Stimulated activated CD4-positive, alpha-beta T cell treated with anti-CD3 and anti-CD28 coated beads, Interleukin-2, amount 100 ng/mL, for 4 hours (primary cell): Measurements from ENCODE around the gene MECR.
"Not testable (repeated sequence)": the region's sequence is repeated elsewhere in the genome, so short reads cannot be mapped to it uniquely, and the experiment has no call there.

Experiments
- DNase-seq: peaks from one replicate; pipeline ENCODE4 v3.0.0-alpha.2; 2020; ENCODE audit warnings: low read depth

The MECR gene

DNA sequence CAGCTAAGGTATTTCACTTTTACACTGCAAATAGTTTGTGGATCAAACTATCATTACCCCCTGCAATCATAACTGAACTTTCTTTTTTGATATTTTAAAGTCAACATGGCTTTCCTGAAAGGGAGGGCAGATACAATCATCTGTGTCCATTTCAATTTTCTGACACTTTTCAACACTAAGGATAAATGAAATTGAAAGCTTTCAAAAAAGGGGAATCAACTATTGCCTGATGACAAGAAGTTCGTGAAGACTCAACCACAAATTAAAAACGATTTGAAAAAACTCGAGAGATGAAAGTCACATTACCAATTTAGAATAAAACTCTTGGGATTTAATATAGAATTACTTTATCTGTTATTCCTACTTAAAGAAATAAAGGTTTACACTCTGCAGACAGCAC, 60.8 kb downstream of the MECR start:
- no peak for DNase-seq

DNA sequence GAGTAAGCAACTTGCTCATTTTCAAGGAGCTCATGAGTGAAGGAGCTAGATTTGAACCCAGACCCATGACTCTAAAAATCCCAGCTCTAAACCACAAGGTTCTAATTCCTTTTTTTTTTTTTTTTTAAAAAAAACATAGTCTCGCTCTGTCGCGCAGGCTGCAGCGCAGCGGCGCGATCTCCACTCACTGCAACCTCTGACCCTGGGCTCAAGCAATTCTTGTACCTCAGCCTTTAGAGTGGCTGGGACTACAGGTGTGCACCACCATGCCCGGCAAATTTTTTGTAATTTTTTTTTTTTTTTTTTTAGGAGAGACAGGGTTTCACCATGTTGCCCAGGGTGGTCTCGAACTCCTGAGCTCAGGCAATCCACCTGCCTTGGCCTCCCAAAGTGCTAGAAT, 62.8 kb downstream of the MECR start:
- DNase-seq: no peak

GRCh38 chr1:29166291-29166878, 64.3 kb downstream of the MECR start:
- DNase-seq: no peak

DNA sequence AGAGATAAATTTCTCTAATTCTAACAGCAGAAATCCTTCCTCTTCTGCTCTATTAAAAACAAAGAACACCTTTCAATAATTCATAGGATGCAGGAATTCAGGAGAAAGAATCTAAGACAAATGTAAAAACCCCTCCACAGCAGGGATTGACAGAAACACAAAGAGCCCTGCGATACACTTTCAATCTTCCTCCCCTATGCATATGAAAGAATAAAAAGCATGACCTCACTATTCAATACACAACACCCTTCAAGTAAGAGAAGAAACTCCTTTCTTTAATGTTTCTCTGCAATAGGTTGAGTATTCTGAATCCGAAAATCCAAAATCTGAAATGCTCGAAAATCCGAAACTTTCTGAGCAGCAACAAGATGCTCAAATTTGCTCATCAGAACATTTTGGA, 66.1 kb downstream of the MECR start:
- DNase-seq: no peak

DNA sequence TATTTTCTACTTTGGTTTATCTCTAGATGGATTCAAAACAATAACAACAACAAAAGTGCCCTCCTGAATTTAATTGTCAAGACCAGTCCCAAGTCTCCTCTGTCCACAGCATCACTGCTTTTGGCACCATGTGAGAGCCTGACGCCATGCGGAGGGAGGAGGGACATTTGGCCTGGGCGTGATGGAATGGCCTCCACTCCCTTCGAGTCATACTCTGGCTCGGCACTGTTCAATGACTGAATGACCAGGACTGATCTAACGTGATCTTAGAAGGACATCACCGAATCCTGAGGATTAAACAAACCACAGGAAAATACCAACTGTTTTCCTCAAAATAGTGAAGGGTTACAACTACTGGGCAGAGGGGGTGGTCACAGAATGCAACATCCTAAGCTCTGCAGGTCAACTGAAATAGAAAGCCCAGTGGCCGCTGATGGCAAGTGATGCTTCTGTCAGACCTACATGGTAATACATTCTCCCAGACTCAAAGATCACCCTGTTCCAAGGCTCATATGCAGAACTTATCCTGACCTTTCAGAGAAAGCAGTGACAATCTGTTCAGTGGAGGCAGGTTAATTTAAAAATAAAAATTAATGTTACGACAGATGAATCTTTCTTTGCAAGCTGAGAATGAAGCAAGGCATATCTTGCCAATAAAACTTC, 68.1 kb downstream of the MECR start:
- no peak for DNase-seq

- DNase-seq: no peak
Measured at GRCh38 chr1:29162025-29162424, 68.7 kb downstream of the MECR start.

GRCh38 chr1:29159773-29160172, 71.0 kb downstream of the MECR start:
- no peak for DNase-seq

GRCh38 chr1:29157269-29157601, 73.5 kb downstream of the MECR start:
- DNase-seq: no peak

- no peak for DNase-seq
Measured at GRCh38 chr1:29156543-29157268, 74.0 kb downstream of the MECR start.

- DNase-seq: no peak
Measured at GRCh38 chr1:29152046-29152805, 78.5 kb downstream of the MECR start.

DNA sequence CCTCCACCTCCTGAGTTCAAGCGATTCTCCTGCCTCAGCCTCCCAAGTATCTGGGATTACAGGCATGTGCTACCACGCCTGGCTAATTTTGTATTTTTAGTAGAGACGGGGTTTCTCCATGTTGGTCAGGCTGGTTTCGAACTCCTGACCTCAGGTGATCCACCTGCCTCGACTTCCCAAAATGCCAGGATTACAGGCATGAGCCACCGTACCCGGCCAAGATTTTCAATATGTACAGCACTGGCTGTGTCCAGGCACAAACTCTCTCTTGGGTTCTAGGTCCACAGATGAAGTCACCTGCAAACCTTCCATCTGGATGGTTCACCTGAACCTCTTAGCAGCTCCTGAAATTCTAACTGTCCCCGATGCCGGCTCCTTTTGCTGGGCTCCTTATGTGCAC, 80.4 kb downstream of the MECR start:
- DNase-seq: not testable (repeated sequence)

DNA sequence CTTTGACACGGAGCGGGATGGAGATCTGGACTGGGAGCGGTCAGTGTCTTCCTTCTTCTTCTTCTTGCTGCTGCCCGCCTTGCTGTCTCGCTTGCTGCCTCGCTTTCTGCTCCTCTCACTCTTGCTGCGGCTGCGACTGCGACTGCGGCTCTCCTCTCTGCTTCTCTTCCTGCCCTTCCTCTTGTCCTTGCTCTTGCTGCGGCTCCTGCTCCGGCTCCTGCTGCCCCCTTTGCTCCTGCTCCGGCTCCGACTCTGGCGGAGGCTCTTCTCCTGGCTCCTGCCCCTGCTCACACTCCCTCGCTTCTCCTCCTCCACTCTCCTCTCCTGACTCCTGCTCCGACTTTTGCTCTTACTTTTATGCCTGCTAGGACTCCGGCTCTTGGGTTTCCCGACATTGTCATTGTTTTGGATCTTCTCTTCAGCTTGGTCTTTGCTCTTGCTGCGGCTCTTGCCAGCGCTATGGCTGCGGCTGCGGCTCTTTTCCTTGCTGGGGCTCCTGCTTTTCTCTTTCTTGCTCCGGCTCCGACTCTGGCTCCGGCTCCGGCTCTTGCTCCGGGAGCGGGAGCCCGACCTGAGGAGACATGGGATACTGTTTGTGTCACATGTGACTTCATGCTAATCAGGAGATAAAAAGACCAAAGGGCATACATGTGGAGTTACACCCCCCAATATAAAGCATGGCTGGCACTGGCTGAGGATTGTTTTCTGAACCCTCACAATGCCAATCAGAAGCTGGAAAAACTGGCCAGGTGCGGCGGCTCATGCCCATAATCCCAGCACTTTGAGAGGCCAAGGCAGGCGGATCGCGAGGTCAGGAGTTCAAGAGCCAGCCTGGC, 81.9 kb downstream of the MECR start:
- no peak for DNase-seq

DNA sequence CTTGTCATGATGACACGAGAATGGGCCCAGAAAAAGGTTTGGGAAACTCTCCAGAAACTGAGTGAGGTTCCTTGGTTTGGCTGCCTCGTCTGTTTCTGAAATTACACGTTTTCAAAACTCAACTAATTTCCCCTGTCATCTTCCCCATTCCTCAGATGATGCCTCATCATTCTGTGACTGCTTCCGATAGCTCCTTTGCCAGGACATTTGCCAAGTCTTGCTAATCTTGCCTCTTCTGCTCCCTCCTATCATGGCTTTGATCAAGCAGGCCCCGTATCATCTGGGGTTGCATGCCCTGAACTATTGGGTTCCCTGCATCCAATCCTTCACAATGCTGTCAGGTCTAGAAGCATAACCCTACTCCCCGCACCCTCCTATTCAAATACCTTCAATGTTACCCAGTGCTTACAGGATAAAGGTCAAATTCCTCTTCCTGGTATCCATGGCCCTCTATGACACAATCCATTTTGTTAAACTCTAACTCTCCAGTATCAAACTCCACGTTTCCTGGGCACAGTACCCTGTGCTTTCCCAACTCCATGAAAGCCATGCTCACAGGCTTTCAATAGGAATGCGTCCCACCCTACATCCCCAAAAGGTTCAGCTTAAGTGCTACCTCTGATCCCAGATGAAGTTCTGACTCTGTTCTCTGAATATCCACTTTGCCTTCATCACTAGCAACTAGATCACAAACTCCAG, 84.8 kb downstream of the MECR start:
- no peak for DNase-seq

GRCh38 chr1:29144178-29144577, 86.6 kb downstream of the MECR start:
- DNase-seq: no peak

DNA sequence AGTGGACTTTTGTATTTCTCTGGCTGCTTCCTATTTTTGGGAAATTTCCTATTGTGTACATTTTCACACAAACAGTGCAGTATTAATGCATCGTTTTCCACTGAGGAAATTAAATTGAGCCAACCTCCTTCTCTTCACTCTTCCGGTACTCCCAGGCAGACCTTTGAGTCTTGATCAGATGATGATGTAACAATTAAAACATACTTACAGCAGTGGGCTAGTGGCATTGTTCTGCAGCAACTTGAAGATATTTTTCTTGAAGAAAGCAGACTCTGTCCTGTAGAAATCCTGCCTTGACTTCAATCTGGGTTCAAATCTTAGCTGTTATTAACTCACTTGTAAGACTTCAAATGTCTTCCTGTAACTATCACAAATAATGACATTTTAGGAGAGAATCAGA, 88.0 kb downstream of the MECR start:
- no peak for DNase-seq
